B cell (primary cell): ENCODE results near the gene MME. TPM values are rescaled to one million over a fixed set of nuclear protein-coding genes. Genes with fewer than 3 reads are reported as not detected.
A peak's percentile ranks its signal among the peaks of the same experiment; 100 is the strongest.

Experiments
- ATAC-seq: fragments of 200-7000 bp; cut with Tn5 transposase; one replicate; pipeline ENCODE4 v1.10.0; 2021; ENCODE audit warnings: low read depth, mild to moderate bottlenecking, moderate number of reproducible peaks, moderate library complexity
- CTCF ChIA-PET: fragments of 350-600 bp; sonication (Branson Sonifier 250); formaldehyde crosslinking; loops from one replicate; lab custom pipeline; 2021; ENCODE audit warnings: antibody characterized with exemption, inconsistent platforms; lab: Charles Lee
- POLR2A ChIA-PET: fragments of 350-600 bp; sonication (Branson Sonifier 250); formaldehyde crosslinking; loops from one replicate; lab custom pipeline; 2021; ENCODE audit warnings: antibody characterized with exemption; lab: Charles Lee
- DNase-seq: peaks from one replicate; pipeline ENCODE4 v3.0.0; 2013
- H2AFZ ChIP-seq: 2 replicates; pipeline ENCODE4 v1.6.1; 2012; ENCODE audit warnings: mild to moderate bottlenecking, low read depth, low read length; ENCODE audit not compliant: insufficient read depth, poor library complexity, severe bottlenecking
- H3K27ac ChIP-seq, 2 donors: 1 replicate in 1 of 2; 2 replicates in 1 of 2; pipeline ENCODE4 v1.5.1; 2012 to 2013; ENCODE audit warnings: low read length in 2 of 2, mild to moderate bottlenecking in 2 of 2, moderate library complexity in 1 of 2
- H3K27me3 ChIP-seq, 4 experiments: fragments of 200-600 bp in 1 of 4; sonication (generic) in 1 of 4; replicated peaks in 1 of 4; 1 replicate in 2 of 4; 2 replicates in 2 of 4; pipeline versions ENCODE4 v1.6.1 to v1.7.0; 2013 to 2016; ENCODE audit warnings: low read length in 3 of 4, mild to moderate bottlenecking in 2 of 4, mixed read lengths in 1 of 4, moderate library complexity in 1 of 4; ENCODE audit not compliant: insufficient read depth in 4 of 4, control insufficient read depth in 3 of 4; ENCODE audit errors: control extremely low read depth in 1 of 4
- H3K36me3 ChIP-seq, 2 experiments: replicated peaks in 1 of 2; 1 replicate in 1 of 2; 2 replicates in 1 of 2; pipeline versions ENCODE4 v1.6.1 to v1.7.1; 2013; ENCODE audit warnings: low read length in 1 of 2; ENCODE audit not compliant: insufficient read depth in 2 of 2, control insufficient read depth in 1 of 2; ENCODE audit errors: control extremely low read depth in 1 of 2, extremely low read depth in 1 of 2
- H3K4me1 ChIP-seq, 2 donors: fragments of 200-600 bp in 1 of 2; sonication (generic) in 1 of 2; 1 replicate in 1 of 2; 2 replicates in 1 of 2; pipeline versions ENCODE4 v1.5.1 to v1.6.1; 2013 to 2017; ENCODE audit warnings: low read length in 2 of 2; ENCODE audit not compliant: control insufficient read depth in 2 of 2, insufficient read depth in 2 of 2
- H3K4me2 ChIP-seq: replicated peaks from 2 replicates; pipeline ENCODE3; 2012; ENCODE audit warnings: mild to moderate bottlenecking, low read depth, low read length; ENCODE audit not compliant: poor library complexity, severe bottlenecking
- H3K4me3 ChIP-seq, 5 experiments: fragments of 200-600 bp in 1 of 5; sonication (generic) in 1 of 5; 1 replicate in 3 of 5; 2 replicates in 2 of 5; pipeline versions ENCODE4 v1.5.1 to v1.7.0; 2011 to 2016; ENCODE audit warnings: low read length in 4 of 5, mild to moderate bottlenecking in 4 of 5, low read depth in 2 of 5, control low read depth in 1 of 5, moderate library complexity in 1 of 5; ENCODE audit not compliant: insufficient read depth in 1 of 5; ENCODE audit errors: control extremely low read depth in 1 of 5, extremely low read depth in 1 of 5
- H3K79me2 ChIP-seq: fragments of 200-600 bp; sonication (generic); one replicate; pipeline ENCODE4 v1.6.0; 2016; ENCODE audit warnings: low read length; ENCODE audit not compliant: control insufficient read depth, insufficient read depth
- H3K9ac ChIP-seq: fragments of 200-600 bp; sonication (generic); 2 replicates; pipeline ENCODE4 v1.6.1; 2017; ENCODE audit warnings: mild to moderate bottlenecking, low read length, moderate library complexity
- H3K9me3 ChIP-seq, 3 donors: one replicate each; pipeline versions ENCODE4 v1.6.1 to v1.7.1; 2013; ENCODE audit warnings: low read length in 2 of 3; ENCODE audit not compliant: control insufficient read depth in 2 of 3, insufficient read depth in 1 of 3; ENCODE audit errors: control extremely low read depth in 1 of 3
- H4K20me1 ChIP-seq: 2 replicates; pipeline ENCODE4 v1.6.0; 2012; ENCODE audit warnings: mild to moderate bottlenecking, low read length; ENCODE audit not compliant: insufficient read depth, control insufficient read depth, poor library complexity, severe bottlenecking
- H3K27ac Mint-ChIP-seq: one replicate; pipeline ENCODE4 v1.8.0; 2021; ENCODE audit warnings: mixed read lengths
- H3K27me3 Mint-ChIP-seq: one replicate; pipeline ENCODE4 v1.8.0; 2021; ENCODE audit warnings: mixed read lengths
- H3K4me1 Mint-ChIP-seq: one replicate; pipeline ENCODE4 v1.8.0; 2021; ENCODE audit warnings: mixed read lengths
- H3K4me3 Mint-ChIP-seq: one replicate; pipeline ENCODE4 v1.8.0; 2021; ENCODE audit warnings: mixed read lengths
- H3K9me3 Mint-ChIP-seq: one replicate; pipeline ENCODE4 v1.8.0; 2022; ENCODE audit warnings: mixed read lengths; ENCODE audit not compliant: insufficient read depth
- CTCF ChIP-seq: fragments of 200-600 bp; IDR thresholded peaks from one replicate; pipeline ENCODE4 v1.8.0; 2022; ENCODE audit warnings: antibody characterized with exemption, mild to moderate bottlenecking
- EZH2 ChIP-seq: IDR thresholded peaks from 2 replicates; pipeline ENCODE4 v1.6.1; 2012; ENCODE audit warnings: borderline replicate concordance, low read depth, mild to moderate bottlenecking, moderate library complexity, low read length; ENCODE audit not compliant: insufficient read depth, poor library complexity, severe bottlenecking
- WGBS: methylation state at CpG from one replicate; pipeline ENCODE4 v1.1.5; 2013; ENCODE audit warnings: missing lambda C conversion rate; ENCODE audit not compliant: insufficient coverage; 5-methylcytosine and 5-hydroxymethylcytosine counted together
- intact Hi-C: fragments of 100-400 bp; cut with micrococcal nuclease; formaldehyde crosslinking; loops from one replicate; pipeline ENCODE4 v1.10.0; 2022
- polyA plus RNA-seq: library from polyadenylated mRNA; depleted of rRNA; stranded (reverse); fragments of >200 nt; gene quantifications from 2 replicates; pipeline ENCODE4 v1.2.3, GENCODE V29; 2012
- total RNA-seq, 2 donors: library from RNA; stranded (reverse); fragments of 120-200 nt in 1 of 2; gene quantifications; 1 replicate in 1 of 2; 2 replicates in 1 of 2; pipeline versions ENCODE4 v1.2.3 to v1.2.4, GENCODE V29; 2013 to 2022

Gene MME
- total and polyA plus RNA-seq, 2 donors (not counting 1 experiment from before 2014, with no cell fraction given), result 0.88 to 11.2 TPM

DNA sequence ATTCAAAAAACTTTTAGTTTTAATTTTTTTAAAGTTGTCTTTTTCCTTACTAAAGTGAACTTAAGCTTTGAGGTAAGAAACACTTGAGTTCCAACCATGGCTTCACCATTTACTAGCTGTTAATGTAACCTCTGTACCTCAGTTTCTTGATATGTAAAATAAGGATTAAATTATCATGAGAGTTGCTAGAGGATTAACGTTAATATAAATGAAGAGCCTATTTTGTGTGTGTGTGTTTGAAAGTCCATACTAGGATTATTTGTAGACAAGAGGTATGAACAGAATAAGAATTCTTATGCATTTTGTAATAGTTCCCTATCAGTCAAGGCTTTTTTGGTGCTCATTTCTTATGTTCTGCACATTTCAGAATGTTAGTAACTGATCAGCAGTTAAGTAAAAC, 93.7 kb downstream of the MME start:
- ChIA-PET CTCF (interaction anchor here (1.4 kb wide), 1 partner anchor 28 kb away, joined by 3 read pairs; no protein-coding TSS in a partner anchor), POLR2A (no interaction called here)
- Mint-ChIP-seq H3K4me1 (peaks cover 1% of the 10 kb centered on the region), H3K9me3 (no peaks in the 10 kb centered on the region), H3K27me3 (no peaks in the 10 kb centered on the region), H3K4me3 (no peak overlapping the region), H3K27ac (no peak overlapping the region)
- Histone ChIP-seq H3K4me1 (peaks cover 2% of the 10 kb centered on the region in 2 donors), H4K20me1 (no peaks in the 10 kb centered on the region), H3K4me3 (no peak overlapping the region), H3K27ac (no peak overlapping the region), H3K36me3 (no peaks in the 10 kb centered on the region), H2AFZ (no peak overlapping the region), H3K9ac (no peak overlapping the region), H3K4me2 (no peak overlapping the region), H3K27me3 (no peaks in the 10 kb centered on the region), H3K79me2 (no peaks in the 10 kb centered on the region), H3K9me3 (no peaks in the 10 kb centered on the region)
- no CpG with 5 or more reads among the region's 1 CpG for WGBS
- no peak for TF ChIP-seq CTCF
- TF ChIP-seq EZH2, result no peak
- ATAC-seq (no peak), DNase-seq (no peak)
- intact Hi-C loops, result no loop called here

DNA sequence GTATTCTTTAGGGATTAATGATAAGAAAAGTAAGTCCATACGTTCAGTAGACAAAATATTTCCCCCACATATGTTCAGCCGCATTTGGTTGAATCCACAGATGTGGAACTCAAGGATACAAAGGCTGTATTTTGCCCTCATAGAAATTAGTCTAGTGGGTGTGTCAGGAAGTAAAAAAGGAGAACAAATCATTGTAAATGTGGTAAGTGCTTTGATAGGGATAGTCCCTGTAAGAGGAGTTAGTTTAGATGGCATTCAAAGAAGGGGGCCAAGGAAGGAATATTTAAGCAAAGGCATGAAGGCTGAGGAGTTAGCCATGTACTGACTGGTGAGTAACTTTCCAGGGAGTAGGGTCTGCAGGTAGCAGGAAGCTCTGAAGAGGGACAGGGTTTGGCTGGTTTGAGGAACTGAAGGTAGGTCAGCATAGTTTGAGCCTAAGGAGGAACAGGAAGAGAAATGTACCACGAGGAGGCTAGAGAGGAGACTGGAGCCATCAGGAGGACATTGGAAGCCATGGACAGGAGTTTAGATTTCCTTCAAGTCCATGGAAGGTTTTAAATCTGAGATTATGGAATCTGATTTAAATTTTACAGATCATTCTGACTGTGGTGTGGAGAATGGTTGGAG, 98.8 kb downstream of the MME start:
- POLR2A ChIA-PET, result no interaction called here
- no peaks in the 10 kb centered on the region for H3K9me3 Mint-ChIP-seq

More for the DNA sequence above, 98.8 kb downstream of the MME start:
- Histone ChIP-seq H3K79me2 (no peaks in the 10 kb centered on the region), H3K4me3 (no peak overlapping the region), H3K36me3 (no peaks in the 10 kb centered on the region), H4K20me1 (no peaks in the 10 kb centered on the region), H3K27me3 (no peaks in the 10 kb centered on the region), H2AFZ (peak overlapping the region; percentile 77), H3K4me1 (peaks cover 16 to 17% of the 10 kb centered on the region in 2 donors), H3K9ac (no peak overlapping the region), H3K4me2 (peak overlapping the region; percentile 37), H3K27ac (peak overlapping the region in 1 of 2 donors; percentile 38), H3K9me3 (no peaks in the 10 kb centered on the region)
- Mint-ChIP-seq H3K4me3 (no peak overlapping the region), H3K4me1 (peaks cover 10% of the 10 kb centered on the region), H3K27me3 (no peaks in the 10 kb centered on the region), H3K27ac (no peak overlapping the region)
- 11% methylated on average over 1 of the region's 3 CpGs for WGBS
- ATAC-seq (no peak), DNase-seq (peak; percentile 3)
- intact Hi-C loops, result no loop called here
- CTCF ChIA-PET, result no interaction called here
- no peak for TF ChIP-seq CTCF
- no peak for TF ChIP-seq EZH2
